Natural killer cell (primary cell): Measurements from ENCODE around the gene SLC22A12. TPM values are rescaled to one million over a fixed set of nuclear protein-coding genes. Genes with fewer than 3 reads are reported as not detected.
A peak's percentile ranks its signal among the peaks of the same experiment; 100 is the strongest.

Experiments used
- ATAC-seq, 3 donors: fragments of 150-1000 bp in 2 of 3; fragments of 200-7000 bp in 1 of 3; cut with Tn5 transposase; 1 replicate in 1 of 3; 2 replicates in 2 of 3; pipeline ENCODE4 v1.10.0; 2021; ENCODE audit warnings: mild to moderate bottlenecking in 2 of 3, moderate library complexity in 2 of 3
- DNase-seq, 2 donors: peaks; one replicate each; pipeline versions ENCODE4 v3.0.0 to v3.0.0-alpha.2; 2013 to 2021; ENCODE audit warnings: mixed read lengths in 1 of 2
- H3K27ac ChIP-seq: one replicate; pipeline ENCODE4 v1.5.1; 2013; ENCODE audit warnings: mild to moderate bottlenecking, low read length
- H3K27me3 ChIP-seq: one replicate; pipeline ENCODE4 v1.6.1; 2013; ENCODE audit warnings: low read length; ENCODE audit not compliant: control insufficient read depth, insufficient read depth
- H3K36me3 ChIP-seq: one replicate; pipeline ENCODE4 v1.6.1; 2013; ENCODE audit warnings: low read length; ENCODE audit not compliant: control insufficient read depth, insufficient read depth
- H3K4me1 ChIP-seq: one replicate; pipeline ENCODE4 v1.6.1; 2013; ENCODE audit warnings: low read length; ENCODE audit not compliant: control insufficient read depth, insufficient read depth
- H3K4me3 ChIP-seq: one replicate; pipeline ENCODE4 v1.5.1; 2013; ENCODE audit warnings: low read length
- H3K9me3 ChIP-seq: one replicate; pipeline ENCODE4 v1.6.1; 2013; ENCODE audit warnings: low read length; ENCODE audit not compliant: control insufficient read depth, insufficient read depth
- H3K27ac Mint-ChIP-seq, 2 donors: one replicate each; pipeline ENCODE4 v1.8.0; 2022; ENCODE audit warnings: mild to moderate bottlenecking in 2 of 2, mixed read lengths in 2 of 2, moderate library complexity in 1 of 2
- H3K27me3 Mint-ChIP-seq, 2 donors: one replicate each; pipeline ENCODE4 v1.8.0; 2022; ENCODE audit warnings: low read depth in 2 of 2, mixed read lengths in 2 of 2
- H3K36me3 Mint-ChIP-seq: one replicate; pipeline ENCODE4 v1.8.0; 2022; ENCODE audit warnings: mixed read lengths
- H3K4me1 Mint-ChIP-seq, 2 donors: one replicate each; pipeline ENCODE4 v1.8.0; 2022; ENCODE audit warnings: mixed read lengths in 2 of 2
- H3K4me3 Mint-ChIP-seq: one replicate; pipeline ENCODE4 v1.8.0; 2022; ENCODE audit warnings: mild to moderate bottlenecking, moderate library complexity, mixed read lengths
- H3K9me3 Mint-ChIP-seq, 2 donors: one replicate each; pipeline ENCODE4 v1.8.0; 2022; ENCODE audit warnings: mixed read lengths in 2 of 2
- CTCF ChIP-seq: fragments of 200-600 bp; IDR thresholded peaks from one replicate; pipeline ENCODE4 v1.8.0; 2022; ENCODE audit warnings: antibody characterized with exemption
- WGBS: methylation state at CpG from one replicate; pipeline ENCODE4 v1.1.7; 2013; ENCODE audit warnings: missing lambda C conversion rate; ENCODE audit not compliant: insufficient coverage; 5-methylcytosine and 5-hydroxymethylcytosine counted together
- intact Hi-C: fragments of 100-400 bp; cut with micrococcal nuclease; formaldehyde crosslinking; loops from one replicate; pipeline ENCODE4 v1.14.2; 2022
- total RNA-seq, 4 donors: library from RNA; stranded (reverse); fragments of 120-200 nt in 1 of 4; gene quantifications; one replicate each; pipeline versions ENCODE4 v1.2.3 to v1.2.4, GENCODE V29; 2013 to 2022

The SLC22A12 gene
- total RNA-seq, 3 donors from 2014 or later (not counting 1 experiment from before 2014, with no cell fraction given) = not detected

- TF ChIP-seq CTCF = no peak
- peak in 1 of 3 donors; percentile 55 for ATAC-seq
These were observed 34.0 kb downstream of the SLC22A12 start for GRCh38 chr11:64624883-64625481.

GRCh38 chr11:64626637-64627036 is 35.6 kb downstream of the SLC22A12 start:
- no peaks in the 10 kb centered on the region for H3K9me3 Mint-ChIP-seq
- H3K27ac ChIP-seq = no peak overlapping the region
- DNase-seq (no peak), ATAC-seq (no peak)
- H3K36me3 ChIP-seq = no peaks in the 10 kb centered on the region
- H3K4me3 Mint-ChIP-seq = no peak overlapping the region
- no peaks in the 10 kb centered on the region for H3K27me3 ChIP-seq
- peaks cover 0 to 6% of the 10 kb centered on the region in 2 donors for H3K4me1 Mint-ChIP-seq
- H3K9me3 ChIP-seq = no peaks in the 10 kb centered on the region
- no peaks in the 10 kb centered on the region for H3K36me3 Mint-ChIP-seq
- H3K4me3 ChIP-seq = no peak overlapping the region
- peaks cover 5% of the 10 kb centered on the region for H3K4me1 ChIP-seq
- H3K27ac Mint-ChIP-seq = no peak overlapping the region
- TF ChIP-seq CTCF = no peak
- intact Hi-C loops = no loop called here
- WGBS = 92% methylated on average over 6 of the region's 9 CpGs
- H3K27me3 Mint-ChIP-seq = no peaks in the 10 kb centered on the region

More at GRCh38 chr11:64624883-64625481, 34.0 kb downstream of the SLC22A12 start:
- H3K4me3 Mint-ChIP-seq = no peak overlapping the region
- H3K36me3 ChIP-seq = no peaks in the 10 kb centered on the region
- no peaks in the 10 kb centered on the region for H3K9me3 ChIP-seq
- no peaks in the 10 kb centered on the region for H3K27me3 ChIP-seq
- H3K4me1 ChIP-seq = peaks cover 10% of the 10 kb centered on the region
- H3K4me3 ChIP-seq = no peak overlapping the region
- no peak overlapping the region for H3K27ac ChIP-seq
- H3K27me3 Mint-ChIP-seq = no peaks in the 10 kb centered on the region
- WGBS = 33% methylated on average over 4 of the region's 4 CpGs
- H3K4me1 Mint-ChIP-seq = peaks cover 0 to 4% of the 10 kb centered on the region in 2 donors
- H3K9me3 Mint-ChIP-seq = no peaks in the 10 kb centered on the region
- no peak overlapping the region for H3K27ac Mint-ChIP-seq
- intact Hi-C loops = no loop called here
- DNase-seq = no peak
- no peaks in the 10 kb centered on the region for H3K36me3 Mint-ChIP-seq

GRCh38 chr11:64627371-64627770 is 36.4 kb downstream of the SLC22A12 start:
- Mint-ChIP-seq H3K9me3 (no peaks in the 10 kb centered on the region), H3K27ac (no peak overlapping the region), H3K27me3 (no peaks in the 10 kb centered on the region), H3K36me3 (no peaks in the 10 kb centered on the region), H3K4me3 (no peak overlapping the region), H3K4me1 (peaks cover 0 to 10% of the 10 kb centered on the region in 2 donors)
- no peak for ATAC-seq
- Histone ChIP-seq H3K27ac (no peak overlapping the region), H3K36me3 (no peaks in the 10 kb centered on the region), H3K4me3 (no peak overlapping the region), H3K4me1 (peaks cover 5% of the 10 kb centered on the region), H3K9me3 (no peaks in the 10 kb centered on the region), H3K27me3 (no peaks in the 10 kb centered on the region)
- no peak for DNase-seq
- WGBS = 89% methylated on average over 4 of the region's 4 CpGs
- intact Hi-C loops = no loop called here
- TF ChIP-seq CTCF = no peak

- Mint-ChIP-seq H3K4me3 (no peak overlapping the region), H3K27ac (no peak overlapping the region), H3K9me3 (no peaks in the 10 kb centered on the region), H3K27me3 (no peaks in the 10 kb centered on the region), H3K36me3 (no peaks in the 10 kb centered on the region), H3K4me1 (peaks cover 6 to 16% of the 10 kb centered on the region in 2 donors)
- H3K9me3 ChIP-seq = no peaks in the 10 kb centered on the region
- no peaks in the 10 kb centered on the region for H3K27me3 ChIP-seq
- TF ChIP-seq CTCF = no peak
- intact Hi-C loops = no loop called here
- 89% methylated on average over 2 of the region's 2 CpGs for WGBS
- no peak overlapping the region for H3K27ac ChIP-seq
- DNase-seq (no peak), ATAC-seq (no peak)
- H3K4me3 ChIP-seq = no peak overlapping the region
- H3K36me3 ChIP-seq = no peaks in the 10 kb centered on the region
- H3K4me1 ChIP-seq = peaks cover 9% of the 10 kb centered on the region
These were observed 37.6 kb downstream of the SLC22A12 start for GRCh38 chr11:64628596-64628995.
